Esophagus (tissue), 2 donors: Measurements from ENCODE around the gene LRRC9. TPM values are rescaled to one million over a fixed set of nuclear protein-coding genes. Genes with fewer than 3 reads are reported as not detected.
"Not testable (repeated sequence)": the region's sequence is repeated elsewhere in the genome, so short reads cannot be mapped to it uniquely, and the experiment has no call there.

Experiments used
- H3K27ac ChIP-seq, 2 donors: one replicate each; pipeline ENCODE4 v1.5.1; 2013; ENCODE audit warnings: low read depth in 2 of 2, mild to moderate bottlenecking in 2 of 2, inconsistent platforms in 1 of 2, low read length in 1 of 2, moderate library complexity in 1 of 2
- H3K27me3 ChIP-seq, 2 donors: one replicate each; pipeline ENCODE4 v1.6.1; 2013; ENCODE audit warnings: low read length in 2 of 2, control low read depth in 1 of 2, mild to moderate bottlenecking in 1 of 2; ENCODE audit not compliant: insufficient read depth in 2 of 2, control insufficient read depth in 1 of 2
- H3K36me3 ChIP-seq, 2 donors: one replicate each; pipeline ENCODE4 v1.6.1; 2013; ENCODE audit warnings: low read length in 1 of 2; ENCODE audit not compliant: control insufficient read depth in 2 of 2, insufficient read depth in 2 of 2
- H3K4me1 ChIP-seq, 2 donors: one replicate each; pipeline ENCODE4 v1.6.1; 2013; ENCODE audit warnings: low read length in 1 of 2; ENCODE audit not compliant: control insufficient read depth in 2 of 2, insufficient read depth in 2 of 2
- H3K4me3 ChIP-seq, 2 donors: one replicate each; pipeline ENCODE4 v1.5.1; 2013; ENCODE audit warnings: low read length in 2 of 2, mild to moderate bottlenecking in 2 of 2, low read depth in 1 of 2, moderate library complexity in 1 of 2
- H3K9me3 ChIP-seq, 2 donors: one replicate each; pipeline ENCODE4 v1.6.1; 2013; ENCODE audit warnings: mild to moderate bottlenecking in 2 of 2, low read depth in 1 of 2, low read length in 1 of 2, moderate library complexity in 1 of 2; ENCODE audit not compliant: control insufficient read depth in 2 of 2, insufficient read depth in 1 of 2
- WGBS, 2 donors: extraction: QIAGEN DNeasy Blood & Tissue Kit; methylation state at CpG; one replicate each; pipeline ENCODE4 v1.1.7; 2013; 5-methylcytosine and 5-hydroxymethylcytosine counted together
- polyA plus RNA-seq, 2 donors: library from polyadenylated mRNA; stranded (reverse); fragments of 200-250 nt; gene quantifications; one replicate each; pipeline ENCODE4 v1.2.3, GENCODE V29; 2013
- donor health status: healthy with polysubstance abuse.
- donor health status: Bipolar disorder and iron deficiency.

LRRC9 gene
- polyA plus RNA-seq, 2 donors = under 0.01 TPM; not detected in 1

DNA sequence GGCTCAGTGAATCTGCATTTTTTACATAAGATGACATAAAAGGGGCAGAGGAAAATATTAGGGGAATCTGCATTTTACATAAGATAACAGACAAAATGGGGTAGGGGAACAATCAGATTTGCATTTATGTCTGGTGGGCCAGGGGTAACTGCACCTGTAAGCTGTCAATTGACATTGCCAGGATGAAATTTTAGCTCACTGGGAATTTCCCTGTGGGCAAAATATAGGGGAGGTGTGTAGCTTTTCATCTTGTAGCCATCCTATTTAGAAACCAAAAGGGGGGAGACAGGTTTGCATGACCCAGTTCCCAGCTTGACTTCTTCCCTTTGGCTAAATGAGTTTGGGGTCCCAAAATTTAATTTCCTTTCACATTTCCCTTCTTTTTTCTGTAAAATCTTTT lies 175.3 kb downstream of the LRRC9 start:
- H3K27me3 ChIP-seq = no peaks in the 10 kb centered on the region
- H3K9me3 ChIP-seq = no peaks in the 10 kb centered on the region
- no peak overlapping the region for H3K4me3 ChIP-seq
- H3K4me1 ChIP-seq = peaks cover 0 to 3% of the 10 kb centered on the region in 2 donors
- H3K36me3 ChIP-seq = no peaks in the 10 kb centered on the region
- no peak overlapping the region for H3K27ac ChIP-seq

- no peaks in the 10 kb centered on the region for H3K27me3 ChIP-seq
- H3K4me1 ChIP-seq = peaks cover 0 to 3% of the 10 kb centered on the region in 2 donors
- H3K9me3 ChIP-seq = no peaks in the 10 kb centered on the region
- no peak overlapping the region for H3K4me3 ChIP-seq
- 44 to 56% methylated on average over 3 of the region's 3 CpGs for WGBS, 2 donors
- H3K36me3 ChIP-seq = no peaks in the 10 kb centered on the region
- no peak overlapping the region for H3K27ac ChIP-seq
These were observed 176.0 kb downstream of the LRRC9 start for GRCh38 chr14:60095781-60096450.

DNA sequence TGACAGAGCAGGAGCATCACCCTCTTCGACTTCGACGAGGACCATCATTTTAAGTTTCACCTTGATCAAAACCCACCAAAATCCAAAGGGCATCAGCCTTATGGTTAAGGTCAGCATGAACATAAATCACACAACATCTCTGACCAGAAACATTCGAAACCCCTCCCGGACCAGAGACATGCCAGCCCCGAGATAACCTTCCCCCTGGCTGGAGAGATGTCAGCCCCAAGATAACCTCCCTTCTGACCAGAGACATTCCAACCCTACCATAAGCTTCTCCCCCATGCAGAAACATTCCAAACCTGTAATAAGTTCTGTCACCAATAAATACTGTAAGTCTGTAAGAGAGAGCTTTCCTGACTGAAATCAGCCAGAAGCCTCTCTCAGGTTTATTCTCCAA lies 178.0 kb downstream of the LRRC9 start:
- 93 to 96% methylated on average over 6 of the region's 6 CpGs for WGBS, 2 donors
- Histone ChIP-seq H3K36me3 (no peaks in the 10 kb centered on the region), H3K27ac (no peak overlapping the region), H3K4me1 (peaks cover 0 to 3% of the 10 kb centered on the region in 2 donors), H3K9me3 (no peaks in the 10 kb centered on the region), H3K4me3 (no peak overlapping the region), H3K27me3 (no peaks in the 10 kb centered on the region)

DNA sequence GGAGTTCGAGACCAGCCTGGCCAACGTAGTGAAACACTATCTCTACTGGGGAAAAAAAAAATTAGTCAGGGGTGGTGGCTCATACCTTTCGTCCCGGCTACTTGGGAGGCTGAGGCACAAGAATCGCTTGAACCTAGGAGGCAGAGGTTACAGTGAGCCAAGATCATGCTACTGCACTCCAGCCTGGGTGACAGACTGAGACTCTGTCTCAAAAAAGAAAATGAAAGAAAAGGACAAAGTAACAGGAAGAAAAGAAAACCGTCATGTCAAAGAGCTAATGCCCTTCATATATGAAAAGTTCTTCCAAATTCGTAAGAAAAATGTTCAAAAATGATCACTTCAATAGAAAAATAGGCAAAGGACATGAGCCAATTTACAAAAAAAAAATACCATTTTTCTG lies 179.9 kb downstream of the LRRC9 start:
- H3K27ac ChIP-seq, H3K9me3 ChIP-seq, H3K27me3 ChIP-seq, H3K36me3 ChIP-seq, H3K4me3 ChIP-seq, H3K4me1 ChIP-seq: not testable (repeated sequence)
- 94 to 96% methylated on average over 7 of the region's 7 CpGs for WGBS, 2 donors

DNA sequence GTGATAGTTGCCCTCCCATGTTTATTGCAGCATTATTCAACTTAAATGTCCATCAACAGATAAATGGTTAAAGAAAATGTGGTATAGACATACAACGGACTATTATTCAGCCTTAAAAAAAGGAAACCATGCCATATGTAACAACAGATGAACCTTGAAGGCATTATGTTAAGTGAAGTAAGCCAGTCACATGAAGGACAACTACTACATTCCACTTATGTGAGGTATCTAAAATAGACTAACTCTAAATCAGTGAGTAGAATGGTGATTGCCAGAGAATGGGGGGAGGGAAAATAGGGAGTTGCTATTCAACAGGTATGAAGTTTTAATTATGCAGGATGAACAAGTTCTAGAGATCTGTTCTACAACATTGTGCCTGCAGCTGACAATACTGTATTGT lies 181.8 kb downstream of the LRRC9 start:
- Histone ChIP-seq H3K27me3 (no peaks in the 10 kb centered on the region), H3K9me3 (no peaks in the 10 kb centered on the region), H3K36me3 (no peaks in the 10 kb centered on the region), H3K4me1 (no peaks in the 10 kb centered on the region), H3K4me3 (no peak overlapping the region), H3K27ac (no peak overlapping the region)
- WGBS, 2 donors = 96 to 98% methylated on average over 1 of the region's 1 CpG

GRCh38 chr14:60102389-60102788 lies 182.4 kb downstream of the LRRC9 start:
- Histone ChIP-seq H3K36me3 (no peaks in the 10 kb centered on the region), H3K4me3 (no peak overlapping the region), H3K9me3 (no peaks in the 10 kb centered on the region), H3K27ac (no peak overlapping the region), H3K4me1 (no peaks in the 10 kb centered on the region), H3K27me3 (no peaks in the 10 kb centered on the region)
- 30 to 50% methylated on average over 2 of the region's 2 CpGs for WGBS, 2 donors

DNA sequence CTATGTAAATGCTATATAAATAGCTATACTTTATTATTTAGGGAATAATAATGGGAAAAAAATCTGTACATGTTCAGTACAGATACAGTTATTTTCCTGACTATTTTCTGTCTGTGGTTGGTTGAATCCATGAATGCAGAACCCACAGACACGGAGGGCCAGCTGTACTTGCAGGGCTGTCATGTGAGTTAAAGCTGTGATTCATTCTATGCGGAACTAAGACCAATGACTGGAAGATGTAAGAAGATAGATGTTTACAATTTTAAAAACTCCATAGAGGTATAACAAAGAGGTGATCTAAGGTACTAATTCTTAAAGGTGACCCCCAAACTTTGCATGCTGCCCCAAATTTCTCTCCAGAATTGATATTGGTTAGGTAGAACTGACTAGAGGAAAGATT lies 186.4 kb downstream of the LRRC9 start:
- no peak overlapping the region for H3K27ac ChIP-seq
- H3K4me1 ChIP-seq = no peaks in the 10 kb centered on the region
- no peaks in the 10 kb centered on the region for H3K36me3 ChIP-seq
- 58 to 74% methylated on average over 2 of the region's 2 CpGs for WGBS, 2 donors
- no peak overlapping the region for H3K4me3 ChIP-seq
- H3K9me3 ChIP-seq = no peaks in the 10 kb centered on the region
- H3K27me3 ChIP-seq = no peaks in the 10 kb centered on the region

DNA sequence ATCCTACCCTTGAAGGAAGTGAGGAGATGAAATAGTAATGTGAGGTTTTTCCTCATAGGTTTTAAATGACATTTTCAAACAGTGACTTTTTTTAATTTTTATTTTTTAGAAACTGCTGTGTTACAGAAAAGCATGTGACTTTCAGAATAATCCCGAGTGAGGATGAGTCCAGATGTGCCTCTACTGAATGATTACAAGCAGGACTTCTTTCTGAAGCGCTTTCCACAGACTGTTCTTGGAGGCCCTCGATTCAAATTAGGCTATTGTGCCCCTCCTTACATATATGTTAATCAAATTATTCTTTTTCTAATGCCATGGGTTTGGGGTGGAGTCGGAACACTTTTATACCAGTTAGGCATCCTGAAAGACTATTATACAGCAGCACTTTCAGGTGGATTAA lies 187.5 kb downstream of the LRRC9 start:
- 86 to 87% methylated on average over 4 of the region's 4 CpGs for WGBS, 2 donors
- Histone ChIP-seq H3K36me3 (no peaks in the 10 kb centered on the region), H3K4me1 (no peaks in the 10 kb centered on the region), H3K27me3 (no peaks in the 10 kb centered on the region), H3K4me3 (no peak overlapping the region), H3K27ac (no peak overlapping the region), H3K9me3 (no peaks in the 10 kb centered on the region)

DNA sequence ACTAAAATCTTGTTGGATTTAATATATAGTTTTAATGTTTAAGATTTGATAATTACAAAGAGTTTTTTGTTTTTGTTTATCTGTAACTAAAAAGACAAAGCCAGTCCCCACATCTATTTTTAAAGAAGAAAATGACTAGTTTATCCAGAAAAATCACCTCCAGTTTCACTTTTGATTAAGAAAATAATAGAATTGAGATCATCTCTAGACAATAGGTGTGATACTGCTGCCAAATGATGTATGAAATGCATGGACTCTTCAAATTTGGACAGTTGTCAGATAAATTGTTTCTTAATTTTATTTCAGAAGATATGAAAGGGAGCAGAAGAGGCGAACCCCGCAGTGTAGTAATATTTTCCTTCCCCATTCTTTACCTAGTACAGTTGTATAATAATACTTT lies 191.8 kb downstream of the LRRC9 start:
- no peak overlapping the region for H3K4me3 ChIP-seq
- no peaks in the 10 kb centered on the region for H3K4me1 ChIP-seq
- H3K9me3 ChIP-seq = no peaks in the 10 kb centered on the region
- 89 to 90% methylated on average over 2 of the region's 2 CpGs for WGBS, 2 donors
- no peaks in the 10 kb centered on the region for H3K36me3 ChIP-seq
- H3K27me3 ChIP-seq = no peaks in the 10 kb centered on the region
- H3K27ac ChIP-seq = no peak overlapping the region
